Measurements from ENCODE around the gene CERK.
A peak's percentile ranks its signal among the peaks of the same experiment; 100 is the strongest.
"Not testable (repeated sequence)": the region's sequence is repeated elsewhere in the genome, so short reads cannot be mapped to it uniquely, and the experiment has no call there.

Gene CERK, protein sequence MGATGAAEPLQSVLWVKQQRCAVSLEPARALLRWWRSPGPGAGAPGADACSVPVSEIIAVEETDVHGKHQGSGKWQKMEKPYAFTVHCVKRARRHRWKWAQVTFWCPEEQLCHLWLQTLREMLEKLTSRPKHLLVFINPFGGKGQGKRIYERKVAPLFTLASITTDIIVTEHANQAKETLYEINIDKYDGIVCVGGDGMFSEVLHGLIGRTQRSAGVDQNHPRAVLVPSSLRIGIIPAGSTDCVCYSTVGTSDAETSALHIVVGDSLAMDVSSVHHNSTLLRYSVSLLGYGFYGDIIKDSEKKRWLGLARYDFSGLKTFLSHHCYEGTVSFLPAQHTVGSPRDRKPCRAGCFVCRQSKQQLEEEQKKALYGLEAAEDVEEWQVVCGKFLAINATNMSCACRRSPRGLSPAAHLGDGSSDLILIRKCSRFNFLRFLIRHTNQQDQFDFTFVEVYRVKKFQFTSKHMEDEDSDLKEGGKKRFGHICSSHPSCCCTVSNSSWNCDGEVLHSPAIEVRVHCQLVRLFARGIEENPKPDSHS

DNA sequence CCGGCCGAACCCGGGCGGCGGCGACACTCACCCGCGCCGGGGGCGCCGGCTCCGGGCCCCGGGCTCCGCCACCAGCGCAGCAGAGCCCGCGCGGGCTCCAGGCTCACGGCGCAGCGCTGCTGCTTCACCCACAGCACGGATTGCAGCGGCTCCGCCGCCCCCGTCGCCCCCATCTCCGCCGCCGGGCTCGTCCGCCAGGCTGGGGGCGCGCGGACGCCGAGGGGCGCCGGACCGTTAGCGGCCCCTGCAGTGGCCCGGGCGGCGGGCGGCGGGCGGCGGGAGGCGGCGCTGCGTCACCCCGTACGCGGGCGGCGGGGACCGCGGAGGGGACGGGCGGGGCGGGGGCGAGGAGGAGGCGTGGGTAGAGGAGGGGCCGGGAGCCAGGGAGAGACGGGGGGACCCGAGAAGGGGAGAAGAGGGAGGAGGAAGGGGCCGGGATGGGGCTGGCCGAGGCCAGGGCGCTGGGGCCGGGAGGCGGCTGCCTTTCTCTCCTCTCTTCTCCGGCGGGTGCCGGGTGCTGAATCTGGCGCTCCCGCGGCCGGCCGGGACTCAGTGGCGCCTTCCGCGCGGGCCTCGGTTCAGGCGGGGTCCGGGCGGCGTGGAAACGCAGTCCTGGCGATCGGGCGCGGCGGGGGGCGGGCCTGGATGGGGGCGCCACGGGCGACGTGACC is at the start of gene CERK:
CERK (minus strand) TSS at position 277 of the 671 bp plus-strand sequence; CDS start at position 173, 104 bp downstream.
- DNase-seq = peak in 1 of 2 experiments; percentile 68

- no peak for DNase-seq
Measured at GRCh38 chr22:46783721-46784120, 45.7 kb upstream of the CERK start.

- not testable (repeated sequence) for DNase-seq
Measured at GRCh38 chr22:46782200-46782599, 44.1 kb upstream of the CERK start.

- DNase-seq = no peak
Measured at GRCh38 chr22:46781291-46781690, 43.2 kb upstream of the CERK start.

- no peak for DNase-seq
Measured at GRCh38 chr22:46780453-46780852, 42.4 kb upstream of the CERK start.

GRCh38 chr22:46779651-46780050 is 41.6 kb upstream of the CERK start:
- DNase-seq = no peak

DNA sequence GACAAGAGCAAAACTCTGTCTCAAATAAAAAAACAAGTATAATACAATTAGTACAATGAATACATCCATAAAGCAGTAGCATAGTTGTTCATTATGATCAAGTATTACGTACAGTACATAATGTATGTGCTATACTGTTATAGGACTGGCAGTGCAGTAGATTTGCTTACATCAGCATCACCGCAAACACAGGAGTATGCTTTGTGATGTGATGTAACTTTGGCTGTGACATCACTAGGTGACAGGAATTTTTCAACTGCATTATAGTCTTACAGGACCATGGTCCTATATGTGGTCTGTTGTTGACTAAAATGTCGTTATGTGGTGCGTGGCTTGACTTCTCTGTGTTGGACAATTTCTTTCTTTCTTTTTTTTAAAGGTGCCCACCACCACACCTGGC is 41.0 kb upstream of the CERK start:
- no peak for DNase-seq

DNA sequence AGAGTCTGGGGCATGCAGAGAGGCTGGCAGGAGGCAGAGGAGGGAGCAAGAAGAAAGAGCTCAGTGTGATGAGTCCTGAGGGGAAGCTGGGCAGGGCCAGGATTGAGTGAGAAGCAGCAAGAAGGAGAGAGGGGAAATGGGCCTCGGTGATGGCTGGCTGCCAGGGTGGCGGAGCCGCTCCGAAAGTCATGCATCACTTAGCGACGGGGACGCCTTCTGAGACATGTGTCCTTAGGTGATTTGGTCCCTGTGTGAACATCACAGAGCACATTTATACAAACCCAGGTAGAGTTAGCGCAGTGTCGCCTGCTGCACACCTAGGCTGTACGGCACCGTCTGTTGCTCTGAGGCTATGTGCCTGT is 39.5 kb upstream of the CERK start:
- no peak for DNase-seq

- DNase-seq = no peak
Measured at GRCh38 chr22:46776876-46777608, 39.0 kb upstream of the CERK start.

DNA sequence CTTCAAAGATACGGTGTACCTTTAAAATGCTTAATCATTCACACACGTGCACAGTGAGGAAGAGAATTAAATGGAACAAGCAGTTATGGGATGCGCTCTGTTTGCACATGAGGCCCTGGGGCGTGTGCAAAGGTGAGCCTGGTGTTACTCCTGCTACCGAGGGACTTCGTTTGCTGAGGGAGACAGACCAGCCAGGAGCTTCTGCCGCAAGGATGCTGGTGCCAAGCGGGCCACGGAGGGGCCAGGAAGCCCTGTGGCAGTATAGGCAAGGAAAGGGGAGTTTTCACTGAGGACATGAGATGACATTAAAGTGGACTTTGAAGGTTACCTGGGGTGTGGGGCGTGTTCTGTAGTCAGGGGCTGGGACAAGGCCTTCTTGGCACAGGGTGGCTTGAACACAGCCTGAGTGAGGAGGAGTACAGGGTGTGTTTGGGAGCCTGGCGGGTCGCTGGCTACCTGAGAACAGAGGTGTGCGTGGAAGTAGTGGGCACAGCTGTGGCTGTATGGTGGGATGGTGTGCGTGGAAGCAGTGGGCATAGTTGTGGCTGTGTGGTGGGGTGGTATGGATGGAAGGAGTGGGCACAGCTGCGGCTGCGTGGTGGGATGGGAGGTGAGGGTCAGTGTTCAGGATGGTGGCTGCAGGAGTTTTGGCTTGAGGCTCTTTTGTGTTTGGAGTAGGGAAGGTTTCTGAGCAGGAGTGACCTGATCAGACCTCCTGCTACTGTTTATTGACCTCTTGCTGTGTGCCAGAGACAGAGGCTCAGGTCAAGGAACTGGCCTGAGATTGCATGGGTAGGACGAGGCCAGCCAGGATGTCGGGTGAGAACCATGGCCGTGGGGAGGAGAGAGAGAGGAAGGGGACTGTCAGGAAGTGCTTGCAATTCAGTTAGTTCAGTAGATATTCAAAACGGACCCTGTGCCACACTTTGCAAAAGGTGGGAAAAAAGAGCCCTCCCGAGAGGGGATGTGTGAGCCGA is 38.1 kb upstream of the CERK start:
- DNase-seq = no peak

GRCh38 chr22:46774980-46775849 is 37.2 kb upstream of the CERK start:
- no peak for DNase-seq

GRCh38 chr22:46774253-46774979 is 36.4 kb upstream of the CERK start:
- DNase-seq = no peak

DNA sequence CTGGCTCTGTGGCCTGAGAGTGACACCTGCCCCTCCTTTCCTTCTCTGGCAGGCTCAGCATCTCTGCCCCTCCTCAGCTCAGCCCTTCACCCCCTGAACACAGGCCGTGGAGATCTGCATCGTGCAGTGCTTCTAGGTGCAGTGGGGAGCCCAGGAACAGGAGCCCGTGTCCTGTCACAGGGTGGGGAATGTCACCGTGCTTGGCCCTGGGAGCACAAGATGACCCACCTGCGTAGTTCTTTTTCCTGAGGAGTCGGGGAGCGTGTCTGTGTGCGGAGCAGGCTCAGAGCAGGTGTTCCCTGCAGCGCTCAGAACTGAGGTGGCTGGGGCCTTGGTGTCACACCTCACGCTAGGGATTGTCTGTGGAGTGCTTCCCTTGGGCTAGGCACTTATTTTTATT is 35.0 kb upstream of the CERK start:
- no peak for DNase-seq

- DNase-seq = no peak
Measured at GRCh38 chr22:46770726-46771125, 32.7 kb upstream of the CERK start.

- no peak for DNase-seq
Measured at GRCh38 chr22:46770151-46770641, 32.1 kb upstream of the CERK start.

DNA sequence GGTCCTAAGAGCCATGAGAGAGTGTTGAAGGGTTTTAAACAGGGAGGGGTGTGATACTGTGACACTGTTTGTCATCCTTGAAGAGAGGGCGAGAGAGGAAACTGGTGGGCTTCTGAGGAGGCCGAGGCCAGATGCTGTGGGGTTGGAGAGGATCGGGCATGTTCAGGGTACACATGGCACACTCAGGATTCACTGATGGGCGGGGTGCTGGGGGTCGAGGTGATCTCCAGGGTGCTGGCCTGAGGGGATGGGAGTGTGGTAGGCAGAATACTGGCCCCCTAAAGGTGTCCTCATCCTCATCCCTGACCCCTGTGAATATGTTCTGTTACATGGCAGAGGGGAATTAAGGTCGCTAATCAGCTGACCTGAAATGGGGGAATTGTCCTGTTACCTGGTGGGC is 31.7 kb upstream of the CERK start:
- DNase-seq = no peak

GRCh38 chr22:46769191-46769675 is 31.2 kb upstream of the CERK start:
- peak; percentile 85 to 92 for DNase-seq

GRCh38 chr22:46767249-46767985 is 29.4 kb upstream of the CERK start:
- DNase-seq = no peak

DNA sequence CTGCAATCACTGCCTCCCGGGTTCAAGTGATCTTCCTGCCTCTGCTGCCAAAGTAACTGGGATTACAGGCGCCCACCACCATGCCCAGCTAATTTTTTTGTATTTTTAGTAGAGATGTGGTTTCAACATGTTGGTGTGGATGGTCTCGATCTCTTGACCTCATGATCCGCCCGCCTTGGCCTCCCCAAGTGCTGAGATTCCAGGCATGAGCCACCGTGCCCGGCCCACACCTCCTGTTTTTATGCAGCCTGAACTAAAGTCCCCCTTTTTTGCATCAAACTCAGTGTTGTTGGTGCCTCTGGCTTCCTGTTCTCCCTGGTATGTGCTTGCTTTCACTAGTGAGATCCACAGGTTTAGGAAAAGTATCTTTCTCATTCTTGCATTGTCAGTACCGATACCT is 28.6 kb upstream of the CERK start:
- DNase-seq = no peak
